Fibroblast of skin of scalp (primary cell): ENCODE results near the gene LRFN5.
A peak's percentile ranks its signal among the peaks of the same experiment; 100 is the strongest.
"Not testable (repeated sequence)": the region's sequence is repeated elsewhere in the genome, so short reads cannot be mapped to it uniquely, and the experiment has no call there.

Experiments used
- DNase-seq: peaks from one replicate; pipeline ENCODE4 v3.0.0-alpha.2; 2013

The LRFN5 gene

DNA sequence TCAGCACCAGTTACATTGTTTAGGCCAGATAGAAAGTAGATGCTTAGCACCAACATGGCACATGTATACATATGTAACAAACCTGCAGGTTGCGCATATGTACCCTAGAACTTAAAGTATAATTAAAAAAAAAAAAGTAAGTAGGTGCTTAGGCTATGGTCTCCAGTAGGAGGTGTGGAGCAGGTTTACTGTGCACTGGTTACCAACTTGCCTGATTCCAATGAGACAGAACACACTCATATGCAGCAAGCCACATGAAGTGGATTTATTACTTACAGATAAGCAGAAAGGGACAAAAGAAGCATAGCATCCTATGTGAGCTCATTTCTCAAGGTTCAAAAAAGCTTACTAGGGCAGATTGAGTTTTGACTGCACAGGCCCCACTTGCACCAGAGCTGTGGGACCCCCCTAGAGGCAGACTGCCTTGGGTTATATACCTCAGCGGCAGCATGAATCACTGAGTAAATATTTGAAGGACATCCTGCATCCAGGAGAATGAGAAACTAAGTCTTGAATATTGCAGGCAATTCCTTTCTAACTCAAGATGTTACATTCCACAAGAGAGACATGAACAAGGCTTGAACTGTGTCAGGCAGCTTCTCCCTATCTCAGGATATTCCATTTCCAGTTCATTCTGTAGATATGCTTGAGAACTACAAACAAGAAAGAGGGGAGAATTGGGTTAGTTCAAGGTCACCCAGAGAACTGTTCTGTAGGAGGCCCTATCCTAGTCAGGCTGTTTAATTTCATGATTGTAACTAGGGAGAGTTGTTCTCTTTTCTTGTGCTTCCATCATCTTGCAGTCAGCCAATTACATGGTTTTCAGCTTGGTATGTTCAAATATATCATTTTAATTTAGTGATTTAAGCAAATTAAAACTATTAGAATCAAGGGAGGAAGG, 30.1 kb downstream of the LRFN5 start:
- DNase-seq = peak; percentile 16

DNA sequence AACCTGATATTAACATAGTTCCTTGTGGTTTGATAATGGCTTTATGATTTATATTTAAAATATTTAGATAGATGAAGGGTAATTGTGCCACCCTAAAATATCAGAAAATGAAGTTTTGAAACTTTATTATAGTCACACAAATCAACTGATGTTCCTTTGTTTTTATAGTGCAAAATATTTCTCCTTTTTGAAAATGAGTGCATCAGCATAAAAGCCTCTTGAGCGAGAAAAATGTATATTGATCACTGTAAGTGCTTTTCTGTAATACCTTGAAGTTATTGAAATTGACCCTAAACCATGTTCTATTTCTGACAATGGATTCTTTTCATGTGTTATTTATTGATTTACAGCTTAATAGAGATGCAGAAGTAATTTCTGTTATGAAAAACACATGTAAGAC, 35.0 kb downstream of the LRFN5 start:
- no peak for DNase-seq

- DNase-seq = no peak
Measured at GRCh38 chr14:41642367-41642766, 35.7 kb downstream of the LRFN5 start.

DNA sequence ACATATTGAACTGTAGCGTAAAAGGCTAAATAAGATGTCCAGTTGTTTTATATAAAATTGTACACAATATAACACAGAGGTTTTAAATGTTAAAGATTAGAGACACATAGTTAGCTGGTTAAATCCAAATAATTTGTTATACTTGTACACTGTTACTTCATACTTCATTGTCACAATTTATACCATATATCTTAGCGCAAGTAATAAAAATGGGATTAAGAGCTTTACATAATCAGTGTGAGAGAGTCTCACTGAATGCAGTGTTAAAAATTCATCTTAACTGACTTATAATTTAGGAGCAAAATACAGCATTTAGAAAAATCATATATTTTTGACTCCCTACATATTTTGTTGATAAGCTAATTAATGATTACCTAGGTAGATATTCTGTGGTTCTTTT, 36.1 kb downstream of the LRFN5 start:
- DNase-seq = no peak

DNA sequence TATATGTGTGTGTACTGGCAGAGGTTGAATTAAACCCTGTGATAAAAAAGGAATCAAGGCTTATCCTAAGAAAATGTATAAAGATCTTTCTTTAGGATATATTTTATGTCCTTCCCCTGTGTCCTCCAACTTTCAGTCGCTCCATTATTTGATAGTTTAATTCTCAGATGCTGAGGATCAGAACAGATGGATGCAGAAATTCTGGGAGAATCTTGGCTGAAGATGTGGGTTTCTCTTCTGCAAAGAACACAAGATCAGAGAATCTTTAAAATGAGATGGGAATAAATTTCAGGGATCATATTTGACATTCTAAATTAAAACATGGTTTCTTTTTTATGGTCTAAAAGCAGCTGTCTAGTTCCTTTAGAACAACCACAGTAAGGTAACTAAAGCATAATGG, 37.9 kb downstream of the LRFN5 start:
- DNase-seq = no peak

- no peak for DNase-seq
Measured at GRCh38 chr14:41650802-41651201, 44.1 kb downstream of the LRFN5 start.

- DNase-seq = no peak
Measured at GRCh38 chr14:41654196-41654595, 47.5 kb downstream of the LRFN5 start.

GRCh38 chr14:41662780-41663472, 56.2 kb downstream of the LRFN5 start:
- DNase-seq = no peak

DNA sequence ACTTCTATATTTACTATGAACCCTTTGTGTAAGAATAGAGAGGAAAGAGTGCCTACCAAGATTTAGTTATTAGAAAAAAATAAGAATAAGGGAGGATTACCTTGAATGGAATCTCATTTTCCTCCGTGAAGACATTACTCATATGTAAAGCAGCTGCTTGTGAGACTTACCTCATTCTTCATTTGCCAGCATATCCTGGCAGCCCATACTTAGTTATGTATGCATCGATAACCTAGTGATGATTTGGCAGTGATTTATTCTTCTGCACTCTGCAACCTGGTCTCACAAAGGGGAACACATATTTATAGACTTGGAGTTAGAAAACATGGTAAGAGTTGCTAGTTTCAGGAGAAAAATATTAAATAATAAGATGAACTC, 56.8 kb downstream of the LRFN5 start:
- DNase-seq = peak; percentile 27

DNA sequence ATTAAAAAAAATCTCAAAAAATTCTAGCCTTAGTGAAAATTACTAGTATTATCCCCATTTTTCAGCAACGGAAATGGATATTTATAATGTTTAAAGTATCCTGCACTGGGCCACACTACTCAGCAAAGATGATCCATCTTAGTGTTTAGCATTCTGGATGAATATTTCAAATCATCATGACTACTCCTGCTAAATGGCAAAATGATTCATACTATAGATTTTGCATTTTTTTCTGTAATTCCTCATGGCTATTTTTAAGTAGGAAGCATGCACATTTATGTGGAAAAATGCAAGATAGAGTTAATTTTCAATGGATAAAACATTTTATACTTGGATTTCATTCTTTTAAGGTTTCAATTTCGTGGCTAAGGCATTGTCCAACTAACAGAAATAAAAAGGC, 59.6 kb downstream of the LRFN5 start:
- DNase-seq = peak; percentile 9

GRCh38 chr14:41668356-41668755, 61.7 kb downstream of the LRFN5 start:
- DNase-seq = peak; percentile 61

- not testable (repeated sequence) for DNase-seq
Measured at GRCh38 chr14:41673601-41674000, 66.9 kb downstream of the LRFN5 start.

DNA sequence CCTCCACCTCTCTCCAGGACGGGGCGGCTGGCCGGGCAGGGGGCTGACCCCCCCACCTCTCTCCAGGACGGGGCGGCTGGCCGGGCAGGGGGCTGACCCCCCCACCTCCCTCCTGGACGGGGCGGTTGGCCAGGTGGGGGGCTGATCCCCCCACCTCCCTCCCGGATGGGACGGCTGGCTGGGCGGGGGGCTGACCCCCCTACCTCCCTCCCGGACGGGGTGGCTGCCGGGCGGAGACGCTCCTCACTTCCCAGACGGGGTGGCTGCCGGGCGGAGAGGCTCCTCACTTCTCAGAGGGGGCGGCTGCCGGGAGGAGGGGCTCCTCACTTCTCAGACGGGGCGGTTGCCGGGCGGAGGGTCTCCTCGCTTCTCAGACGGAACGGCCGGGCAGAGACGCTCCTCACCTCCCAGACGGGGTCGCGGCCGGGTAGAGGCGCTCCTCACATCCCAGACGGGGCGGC, 67.9 kb downstream of the LRFN5 start:
- not testable (repeated sequence) for DNase-seq

GRCh38 chr14:41699486-41699885, 92.8 kb downstream of the LRFN5 start:
- no peak for DNase-seq

GRCh38 chr14:41718477-41719166, 111.9 kb downstream of the LRFN5 start:
- DNase-seq = no peak

- DNase-seq = no peak
Measured at GRCh38 chr14:41739203-41739602, 132.5 kb downstream of the LRFN5 start.

DNA sequence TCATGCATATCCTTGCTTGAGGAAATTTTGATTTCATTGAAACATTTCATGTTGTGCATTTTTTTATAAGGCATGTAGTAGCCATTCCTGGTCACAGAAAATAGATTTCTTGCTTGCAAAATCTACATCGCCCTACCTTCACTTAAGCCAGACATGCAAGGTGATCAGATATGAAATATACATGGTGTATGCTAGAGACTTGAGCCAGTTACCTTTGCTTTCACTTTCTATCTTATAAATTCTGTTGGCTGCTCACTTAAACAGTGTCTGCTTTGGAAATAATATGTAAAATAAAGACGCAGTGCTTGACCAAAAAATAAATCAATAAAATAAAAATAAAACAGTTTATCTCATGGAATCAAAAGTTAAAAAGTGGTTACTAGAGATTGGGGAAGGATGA, 136.5 kb downstream of the LRFN5 start:
- no peak for DNase-seq

GRCh38 chr14:41749429-41749828, 142.8 kb downstream of the LRFN5 start:
- DNase-seq = peak; percentile 60

GRCh38 chr14:41750575-41750974, 143.9 kb downstream of the LRFN5 start:
- DNase-seq = not testable (repeated sequence)

DNA sequence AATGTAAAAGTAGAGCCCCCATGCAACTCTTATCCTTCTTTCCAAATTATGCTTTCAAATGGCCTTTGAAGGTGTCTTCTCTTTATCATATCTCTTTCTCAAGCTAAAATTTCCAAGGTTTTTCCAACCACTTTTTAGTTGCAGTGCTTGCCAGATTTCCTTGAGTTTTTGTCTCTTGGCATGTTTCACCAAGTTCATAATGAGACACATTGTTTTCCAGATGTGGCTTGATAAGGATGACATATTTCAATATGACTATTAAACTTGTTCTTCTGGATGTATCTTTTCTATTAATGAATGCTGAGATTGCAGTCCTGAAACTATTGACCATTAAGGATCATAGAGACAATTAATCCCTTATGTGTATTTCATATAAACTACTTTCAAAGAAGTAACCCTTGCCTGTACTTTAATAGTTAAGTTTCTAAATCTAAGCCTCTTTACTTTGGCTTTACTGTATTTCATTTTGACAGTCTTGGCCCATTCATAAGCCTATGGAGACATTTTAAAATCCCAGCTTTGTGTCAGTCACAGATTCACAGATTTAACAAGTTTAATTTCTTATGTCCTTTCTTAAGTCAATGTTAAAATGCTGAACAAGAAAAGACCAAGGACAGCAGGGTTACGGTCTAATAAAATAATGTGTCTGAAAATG, 151.5 kb downstream of the LRFN5 start:
- no peak for DNase-seq

- no peak for DNase-seq
Measured at GRCh38 chr14:41761204-41761603, 154.5 kb downstream of the LRFN5 start.

GRCh38 chr14:41766772-41767171, 160.1 kb downstream of the LRFN5 start:
- DNase-seq = no peak
